CD14-positive monocyte (primary cell): ENCODE data around the gene SV2B. TPM values are rescaled to one million over a fixed set of nuclear protein-coding genes. Genes with fewer than 3 reads are reported as not detected.

Experiments
- DNase-seq, 3 donors: peaks; one replicate each; pipeline ENCODE4 v3.0.0-alpha.2; 2011 to 2022
- H2AFZ ChIP-seq: 2 replicates; pipeline ENCODE4 v1.6.0; 2012; ENCODE audit warnings: mild to moderate bottlenecking, low read depth, low read length, inconsistent platforms; ENCODE audit not compliant: insufficient read depth, poor library complexity, severe bottlenecking
- H3K27ac ChIP-seq, 2 donors: 1 replicate in 1 of 2; 2 replicates in 1 of 2; pipeline ENCODE4 v1.5.1; 2012 to 2013; ENCODE audit warnings: low read length in 2 of 2, control low read depth in 1 of 2, inconsistent platforms in 1 of 2, low read depth in 1 of 2, mild to moderate bottlenecking in 1 of 2
- H3K27me3 ChIP-seq, 2 donors: one replicate each; pipeline versions ENCODE4 v1.6.0 to v1.6.1; 2011 to 2013; ENCODE audit warnings: low read length in 2 of 2; ENCODE audit not compliant: control insufficient read depth in 2 of 2, insufficient read depth in 2 of 2
- H3K36me3 ChIP-seq, 2 donors: replicated peaks in 1 of 2; 1 replicate in 1 of 2; 2 replicates in 1 of 2; pipeline versions ENCODE4 v1.5.1 to v1.6.1; 2012 to 2013; ENCODE audit warnings: low read length in 2 of 2, control low read depth in 1 of 2, inconsistent platforms in 1 of 2, mild to moderate bottlenecking in 1 of 2; ENCODE audit not compliant: insufficient read depth in 2 of 2, control insufficient read depth in 1 of 2
- H3K4me1 ChIP-seq, 2 donors: 1 replicate in 1 of 2; 2 replicates in 1 of 2; pipeline versions ENCODE4 v1.5.1 to v1.6.1; 2012 to 2013; ENCODE audit warnings: low read length in 2 of 2, control low read depth in 1 of 2, inconsistent platforms in 1 of 2, mild to moderate bottlenecking in 1 of 2, moderate library complexity in 1 of 2; ENCODE audit not compliant: insufficient read depth in 2 of 2, control insufficient read depth in 1 of 2
- H3K4me2 ChIP-seq: replicated peaks from 2 replicates; pipeline ENCODE3; 2012; ENCODE audit warnings: low read length, moderate library complexity, mild to moderate bottlenecking; ENCODE audit not compliant: poor library complexity, severe bottlenecking; ENCODE audit errors: extremely low read depth
- H3K4me3 ChIP-seq, 3 experiments: fragments of 200-600 bp in 1 of 3; sonication (generic) in 1 of 3; replicated peaks in 1 of 3; 1 replicate in 2 of 3; 2 replicates in 1 of 3; pipeline ENCODE4 v1.5.1; 2011 to 2013; ENCODE audit warnings: low read length in 3 of 3, mild to moderate bottlenecking in 3 of 3, control low read depth in 2 of 3, low read depth in 2 of 3, inconsistent platforms in 1 of 3, moderate library complexity in 1 of 3
- H3K79me2 ChIP-seq: 2 replicates; pipeline ENCODE4 v1.6.0; 2012; ENCODE audit warnings: mild to moderate bottlenecking, control low read depth, inconsistent platforms, low read length, moderate library complexity; ENCODE audit not compliant: insufficient read depth
- H3K9ac ChIP-seq: 2 replicates; pipeline ENCODE4 v1.6.0; 2017; ENCODE audit warnings: low read length, mild to moderate bottlenecking; ENCODE audit not compliant: insufficient read depth, poor library complexity, severe bottlenecking
- H3K9me3 ChIP-seq, 2 donors: replicated peaks in 1 of 2; 1 replicate in 1 of 2; 2 replicates in 1 of 2; pipeline versions ENCODE4 v1.5.1 to v1.6.1; 2012 to 2013; ENCODE audit warnings: low read length in 2 of 2, control low read depth in 1 of 2; ENCODE audit not compliant: control insufficient read depth in 1 of 2, insufficient read depth in 1 of 2
- H4K20me1 ChIP-seq: 2 replicates; pipeline ENCODE4 v1.6.0; 2012; ENCODE audit warnings: mild to moderate bottlenecking, low read length, control low read depth, moderate library complexity; ENCODE audit not compliant: insufficient read depth
- H3K27ac Mint-ChIP-seq, 7 donors: one replicate each; pipeline ENCODE4 v1.8.0; 2020; ENCODE audit warnings: mild to moderate bottlenecking in 7 of 7, mixed read lengths in 7 of 7, moderate library complexity in 6 of 7, inconsistent platforms in 2 of 7
- H3K27me3 Mint-ChIP-seq, 3 donors: one replicate each; pipeline ENCODE4 v1.8.0; 2021 to 2022; ENCODE audit warnings: low read depth in 3 of 3, mild to moderate bottlenecking in 3 of 3, mixed read lengths in 3 of 3, moderate library complexity in 3 of 3, inconsistent platforms in 1 of 3
- H3K36me3 Mint-ChIP-seq, 2 donors: one replicate each; pipeline ENCODE4 v1.8.0; 2020; ENCODE audit warnings: mixed read lengths in 2 of 2, inconsistent platforms in 1 of 2, mild to moderate bottlenecking in 1 of 2
- H3K4me1 Mint-ChIP-seq: one replicate; pipeline ENCODE4 v1.8.0; 2020; ENCODE audit warnings: mild to moderate bottlenecking, mixed read lengths
- H3K4me3 Mint-ChIP-seq, 2 donors: one replicate each; pipeline ENCODE4 v1.8.0; 2020; ENCODE audit warnings: mild to moderate bottlenecking in 2 of 2, mixed read lengths in 2 of 2, moderate library complexity in 1 of 2
- H3K9me3 Mint-ChIP-seq, 7 donors: one replicate each; pipeline ENCODE4 v1.8.0; 2020 to 2022; ENCODE audit warnings: mixed read lengths in 7 of 7, mild to moderate bottlenecking in 6 of 7, moderate library complexity in 6 of 7, inconsistent platforms in 2 of 7
- WGBS: methylation state at CpG from one replicate; pipeline ENCODE4 v1.1.5; 2013; ENCODE audit warnings: missing lambda C conversion rate; ENCODE audit not compliant: insufficient coverage; 5-methylcytosine and 5-hydroxymethylcytosine counted together
- intact Hi-C, 2 donors: fragments of 100-400 bp; cut with micrococcal nuclease; formaldehyde crosslinking; loops; one replicate each; pipeline versions ENCODE4 v1.15.0 to v1.15.1; 2023
- polyA plus RNA-seq, 3 donors: library from polyadenylated mRNA; depleted of rRNA in 1 of 3; unstranded in 2 of 3; stranded (reverse) in 1 of 3; fragments of 300-500 nt in 2 of 3; fragments of >200 nt in 1 of 3; fragmentation: Illumina TruSeq in 2 of 3; gene quantifications; 1 replicate in 2 of 3; 2 replicates in 1 of 3; pipeline ENCODE4 v1.2.3, GENCODE V29; 2012 to 2021
- TF ChIP-seq, protein P1 (sequence below): fragments of 200-600 bp; IDR thresholded peaks from one replicate; pipeline ENCODE4 v1.8.0; 2022; ENCODE audit warnings: antibody characterized with exemption, mild to moderate bottlenecking

SV2B gene
- polyA plus RNA-seq, 3 donors: not detected

DNA sequence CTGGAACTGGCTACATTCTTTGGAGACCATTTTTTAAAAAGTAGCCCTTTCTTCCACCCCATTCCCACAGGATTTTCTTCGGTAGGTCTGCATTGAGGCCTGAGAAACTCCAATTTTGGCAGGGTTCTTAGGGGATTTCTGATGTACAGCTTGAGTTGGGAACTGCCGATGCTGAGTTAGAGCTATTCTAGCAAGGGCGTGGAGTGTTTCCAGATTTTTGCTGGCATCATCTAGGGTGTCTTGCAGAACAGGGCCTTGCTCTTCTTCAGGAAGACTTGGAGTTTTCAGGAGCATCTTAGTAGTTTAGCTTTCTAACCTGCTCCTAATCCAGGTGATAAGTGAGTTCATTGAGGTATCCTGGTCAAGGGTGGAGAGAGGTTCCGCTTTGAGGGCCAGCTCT is 41.0 kb downstream of the SV2B start:
- TF ChIP-seq, protein P1, sequence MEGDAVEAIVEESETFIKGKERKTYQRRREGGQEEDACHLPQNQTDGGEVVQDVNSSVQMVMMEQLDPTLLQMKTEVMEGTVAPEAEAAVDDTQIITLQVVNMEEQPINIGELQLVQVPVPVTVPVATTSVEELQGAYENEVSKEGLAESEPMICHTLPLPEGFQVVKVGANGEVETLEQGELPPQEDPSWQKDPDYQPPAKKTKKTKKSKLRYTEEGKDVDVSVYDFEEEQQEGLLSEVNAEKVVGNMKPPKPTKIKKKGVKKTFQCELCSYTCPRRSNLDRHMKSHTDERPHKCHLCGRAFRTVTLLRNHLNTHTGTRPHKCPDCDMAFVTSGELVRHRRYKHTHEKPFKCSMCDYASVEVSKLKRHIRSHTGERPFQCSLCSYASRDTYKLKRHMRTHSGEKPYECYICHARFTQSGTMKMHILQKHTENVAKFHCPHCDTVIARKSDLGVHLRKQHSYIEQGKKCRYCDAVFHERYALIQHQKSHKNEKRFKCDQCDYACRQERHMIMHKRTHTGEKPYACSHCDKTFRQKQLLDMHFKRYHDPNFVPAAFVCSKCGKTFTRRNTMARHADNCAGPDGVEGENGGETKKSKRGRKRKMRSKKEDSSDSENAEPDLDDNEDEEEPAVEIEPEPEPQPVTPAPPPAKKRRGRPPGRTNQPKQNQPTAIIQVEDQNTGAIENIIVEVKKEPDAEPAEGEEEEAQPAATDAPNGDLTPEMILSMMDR: no peak
- no peak overlapping the region for H2AFZ ChIP-seq
- H3K4me3 ChIP-seq: no peak overlapping the region
- H3K36me3 ChIP-seq: no peaks in the 10 kb centered on the region
- H3K27ac ChIP-seq: no peak overlapping the region
- H3K79me2 ChIP-seq: no peaks in the 10 kb centered on the region
- H4K20me1 ChIP-seq: no peaks in the 10 kb centered on the region
- H3K9me3 Mint-ChIP-seq: peaks cover 0 to 4% (median 0%) of the 10 kb centered on the region in 7 donors
- 92% methylated on average over 4 of the region's 4 CpGs for WGBS
- H3K27me3 Mint-ChIP-seq: peaks cover 13 to 19% (median 17%) of the 10 kb centered on the region in 3 donors
- intact Hi-C loops: no loop called here
- H3K9ac ChIP-seq: no peak overlapping the region
- H3K4me1 Mint-ChIP-seq: peaks cover 9% of the 10 kb centered on the region
- H3K9me3 ChIP-seq: no peaks in the 10 kb centered on the region
- no peaks in the 10 kb centered on the region for H3K36me3 Mint-ChIP-seq
- no peaks in the 10 kb centered on the region for H3K4me1 ChIP-seq
- H3K27ac Mint-ChIP-seq: no peak overlapping the region
- H3K4me2 ChIP-seq: no peak overlapping the region
- H3K27me3 ChIP-seq: peaks cover 0 to 5% of the 10 kb centered on the region in 2 donors
- no peak overlapping the region for H3K4me3 Mint-ChIP-seq
- DNase-seq: no peak

DNA sequence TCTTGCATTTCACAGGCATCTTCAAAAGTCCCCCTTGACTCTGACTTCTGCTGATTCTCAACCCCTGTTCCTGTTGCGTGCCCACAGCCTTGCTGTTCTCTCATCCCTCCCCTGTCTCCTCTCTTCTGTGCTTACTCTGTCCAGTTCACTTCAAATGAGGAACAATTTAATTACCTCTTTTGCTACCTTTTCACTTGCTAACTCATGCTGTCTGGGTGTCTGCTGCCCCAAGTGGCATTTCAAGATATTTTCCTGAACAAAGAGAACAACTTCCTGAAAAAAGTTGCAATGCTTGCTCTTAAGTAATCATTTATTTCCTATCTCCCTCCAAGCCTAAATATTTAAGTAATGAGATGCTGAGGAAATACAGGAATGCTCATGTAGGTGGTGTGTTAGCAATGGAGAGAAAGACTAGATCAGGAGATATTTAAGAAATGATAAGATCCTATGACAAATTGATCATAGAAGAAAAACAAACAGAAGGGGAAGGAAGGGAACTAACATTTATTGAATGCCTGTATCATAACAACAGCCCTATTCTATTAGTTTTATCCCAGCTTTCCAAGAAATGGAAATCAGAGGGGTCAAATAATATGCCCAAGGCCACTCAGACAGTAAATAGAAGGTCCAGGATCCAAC is 42.2 kb downstream of the SV2B start:
- no peak overlapping the region for H2AFZ ChIP-seq
- H3K79me2 ChIP-seq: no peaks in the 10 kb centered on the region
- DNase-seq: peak; percentile 15 to 51 (median 30)
- 8% methylated on average over 1 of the region's 1 CpG for WGBS
- H3K4me3 ChIP-seq: no peak overlapping the region
- no peaks in the 10 kb centered on the region for H3K9me3 ChIP-seq
- intact Hi-C loops: no loop called here
- peaks cover 17 to 22% (median 17%) of the 10 kb centered on the region in 3 donors for H3K27me3 Mint-ChIP-seq
- no peak overlapping the region for H3K4me2 ChIP-seq
- H3K36me3 Mint-ChIP-seq: no peaks in the 10 kb centered on the region
- H3K9ac ChIP-seq: no peak overlapping the region
- no peaks in the 10 kb centered on the region for H4K20me1 ChIP-seq
- TF ChIP-seq, protein P1: peak; percentile 72
- H3K27ac Mint-ChIP-seq: no peak overlapping the region
- H3K27ac ChIP-seq: no peak overlapping the region
- no peaks in the 10 kb centered on the region for H3K36me3 ChIP-seq
- peaks cover 9% of the 10 kb centered on the region for H3K4me1 Mint-ChIP-seq
- H3K27me3 ChIP-seq: peaks cover 5% of the 10 kb centered on the region in 2 donors
- H3K4me3 Mint-ChIP-seq: no peak overlapping the region
- H3K9me3 Mint-ChIP-seq: peaks cover 0 to 4% (median 0%) of the 10 kb centered on the region in 7 donors
- H3K4me1 ChIP-seq: no peaks in the 10 kb centered on the region
